GM18519 (cell line): ENCODE measurements around the gene PDIA6.

Source experiments
- ATAC-seq: cut with Tn5 transposase; IDR thresholded peaks from one replicate; pipeline ENCODE4 v1.9.1; 2021; ENCODE audit warnings: mild to moderate bottlenecking, moderate library complexity; ENCODE audit not compliant: unreplicated experiment, low FRiP score

Gene PDIA6

DNA sequence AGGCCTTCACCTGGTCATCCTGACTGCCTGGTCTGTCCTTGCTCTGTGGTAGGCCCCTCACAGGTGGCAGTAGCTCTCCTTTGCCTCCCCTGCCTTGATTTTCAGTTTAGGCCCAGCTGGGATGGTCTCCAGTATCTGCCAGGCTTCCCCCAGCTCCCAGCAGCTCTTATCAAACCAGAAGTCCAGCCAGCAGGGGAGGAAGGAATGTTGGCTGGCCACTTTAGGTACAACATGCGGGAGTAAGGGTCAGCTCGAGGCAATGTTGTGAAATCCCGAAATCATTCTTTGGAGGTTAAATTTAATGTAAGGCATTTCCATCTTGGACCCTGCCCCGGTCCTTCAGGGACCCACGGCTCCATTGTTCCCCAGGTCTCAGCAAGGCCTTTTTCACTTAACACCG is 74.4 kb downstream of the PDIA6 start:
- ATAC-seq, result no peak

DNA sequence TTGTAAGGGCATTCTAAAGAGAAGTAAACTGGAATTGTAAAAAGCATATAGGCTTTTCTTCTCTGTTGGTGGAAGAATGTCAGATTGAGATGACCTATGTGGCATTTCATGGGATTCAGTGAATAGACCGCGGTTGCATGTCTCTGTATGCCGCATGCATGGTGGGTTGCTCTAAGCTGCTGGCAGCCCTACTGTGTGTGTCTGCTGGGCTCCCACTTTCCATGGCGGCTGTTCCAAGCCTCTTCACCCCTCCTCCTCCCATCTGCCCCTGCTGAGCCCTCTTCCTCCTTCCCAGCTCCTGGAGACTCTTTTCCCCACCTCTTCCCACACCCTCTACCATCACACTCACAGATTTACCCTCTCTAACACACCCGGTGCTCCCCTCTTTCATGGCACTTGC is 78.6 kb downstream of the PDIA6 start:
- no peak for ATAC-seq

GRCh38 chr2:10733566-10733925 is 79.0 kb downstream of the PDIA6 start:
- ATAC-seq, result no peak
